CD4-positive, alpha-beta T cell treated with Interleukin-4 for 1 hour (primary cell): Measurements from ENCODE around the gene DNAH17.

Source experiments
- DNase-seq, 2 donors: peaks; one replicate each; pipeline ENCODE4 v3.0.0-alpha.2; 2020 to 2022

Gene DNAH17

GRCh38 chr17:78605886-78606285, 28.7 kb upstream of the DNAH17 start:
- DNase-seq, result no peak

- no peak for DNase-seq
These were observed 28.2 kb upstream of the DNAH17 start for GRCh38 chr17:78605429-78605828.

DNA sequence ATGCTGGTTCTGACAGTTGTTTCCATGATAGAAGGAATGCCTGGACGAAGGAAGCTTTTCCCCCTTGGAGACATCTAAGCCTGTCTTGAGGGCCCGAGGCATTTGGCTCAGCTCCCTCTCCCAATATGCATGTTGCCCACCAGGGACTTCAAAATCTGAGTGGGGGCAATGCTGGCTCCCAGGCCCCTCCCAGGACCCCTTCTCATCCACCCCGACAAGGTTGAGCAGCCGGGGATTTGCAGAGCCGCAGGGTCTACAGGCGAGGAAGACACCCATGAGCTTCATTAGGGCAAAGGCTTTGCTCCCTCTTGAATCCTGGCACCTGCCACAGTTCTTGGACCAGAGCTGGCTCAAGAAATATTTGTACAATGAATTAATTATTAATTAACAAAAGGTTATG, 25.1 kb upstream of the DNAH17 start:
- DNase-seq, result no peak

GRCh38 chr17:78601577-78602190, 24.5 kb upstream of the DNAH17 start:
- no peak for DNase-seq

DNA sequence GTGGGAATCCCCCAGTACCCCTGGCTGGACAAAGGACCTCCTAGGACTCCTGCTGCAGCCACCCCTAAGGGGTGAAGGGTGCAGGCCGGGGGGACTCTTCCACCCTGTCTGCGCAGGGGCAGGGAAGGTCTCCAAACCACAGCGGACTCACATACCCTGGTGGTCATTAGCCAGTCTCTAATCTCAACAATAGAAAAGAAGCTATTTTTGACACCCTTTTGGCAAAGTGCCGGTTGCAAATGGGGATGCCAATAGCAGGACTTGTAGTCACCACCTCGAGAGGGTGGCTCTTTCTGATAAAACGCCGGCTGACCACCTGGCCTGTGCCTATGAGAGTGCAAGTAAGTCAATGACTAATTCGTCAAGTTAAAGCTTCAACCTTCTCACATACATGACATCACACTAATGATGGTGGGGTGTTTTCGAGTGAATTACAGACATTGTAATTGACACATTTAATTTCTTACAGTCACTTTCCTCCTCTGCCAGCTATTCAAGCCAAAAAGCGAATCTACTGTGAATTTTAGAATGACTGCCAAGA, 23.1 kb upstream of the DNAH17 start:
- DNase-seq, result no peak

- DNase-seq, result no peak
These were observed 22.2 kb upstream of the DNAH17 start for GRCh38 chr17:78599419-78599818.

DNA sequence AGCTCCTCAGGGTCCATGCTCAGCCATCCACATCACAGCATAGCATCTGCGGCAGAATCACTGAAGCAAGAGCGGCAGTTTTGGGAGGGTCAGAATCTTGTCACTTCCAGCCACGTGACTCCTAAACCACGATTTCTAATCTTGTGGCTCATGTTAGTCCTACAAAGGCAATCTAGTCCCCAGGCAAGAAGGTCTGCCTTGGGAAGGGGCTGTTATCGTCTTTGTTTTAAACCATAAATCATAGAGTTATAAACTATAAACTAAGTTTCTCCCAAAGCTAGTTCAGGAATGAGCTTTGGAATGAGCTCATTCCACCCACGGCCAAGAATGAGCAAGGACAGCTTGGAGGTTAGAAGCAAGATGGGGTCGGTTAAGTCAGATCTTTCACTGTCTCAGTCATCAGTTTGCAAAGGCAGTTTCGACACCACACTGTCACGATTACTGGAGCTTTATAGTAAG, 20.8 kb upstream of the DNAH17 start:
- no peak for DNase-seq

GRCh38 chr17:78596871-78597764, 19.9 kb upstream of the DNAH17 start:
- DNase-seq, result no peak

DNA sequence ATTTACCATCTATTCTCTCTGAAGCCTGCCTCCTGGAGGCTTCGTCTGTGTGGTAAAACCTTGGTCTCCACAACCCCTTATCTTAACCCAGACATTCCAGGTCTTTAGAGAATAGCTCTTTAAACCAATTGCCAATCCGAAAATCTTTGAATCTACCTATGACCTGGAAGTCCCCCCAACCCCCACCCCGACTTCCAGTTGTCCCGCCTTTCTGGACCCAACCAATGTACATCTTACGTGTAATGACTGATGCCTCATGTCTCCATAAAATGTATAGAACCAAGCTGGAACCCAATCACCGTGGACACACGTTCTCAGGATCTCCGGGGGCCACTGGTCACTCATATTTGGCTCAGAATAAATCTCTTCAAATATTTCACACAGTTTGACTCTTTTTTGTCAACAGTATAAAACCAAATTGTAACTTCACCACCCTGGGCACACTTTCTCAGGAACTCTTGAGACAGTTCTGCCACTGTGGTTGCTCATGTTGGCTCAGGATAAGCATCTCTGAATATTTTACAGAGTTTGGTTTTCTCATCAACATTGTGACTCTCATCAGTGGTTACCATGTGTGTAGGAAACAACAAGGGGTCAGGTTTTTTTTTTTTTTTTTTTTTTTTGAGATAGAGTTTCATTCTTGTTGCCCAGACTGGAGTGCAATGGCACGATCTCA, 18.1 kb upstream of the DNAH17 start:
- no peak for DNase-seq

DNA sequence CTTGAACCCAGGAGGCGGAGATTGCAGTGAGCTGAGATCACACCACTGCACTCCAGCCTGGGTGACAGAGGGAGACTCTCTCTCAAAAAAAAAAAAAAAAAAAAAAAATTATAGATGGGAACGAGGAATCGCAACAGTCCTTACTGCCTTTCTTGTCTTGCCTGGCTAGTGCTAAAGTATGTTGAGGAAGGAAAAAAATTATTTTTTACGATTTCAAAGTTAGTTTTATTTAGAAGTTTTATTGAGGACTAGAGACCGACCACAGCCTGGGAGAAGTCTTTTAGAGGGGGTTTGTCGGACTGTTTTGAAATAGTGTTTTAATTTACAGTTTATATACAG, 15.8 kb upstream of the DNAH17 start:
- no peak for DNase-seq

- DNase-seq, result no peak
These were observed 14.1 kb upstream of the DNAH17 start for GRCh38 chr17:78591263-78591671.

DNA sequence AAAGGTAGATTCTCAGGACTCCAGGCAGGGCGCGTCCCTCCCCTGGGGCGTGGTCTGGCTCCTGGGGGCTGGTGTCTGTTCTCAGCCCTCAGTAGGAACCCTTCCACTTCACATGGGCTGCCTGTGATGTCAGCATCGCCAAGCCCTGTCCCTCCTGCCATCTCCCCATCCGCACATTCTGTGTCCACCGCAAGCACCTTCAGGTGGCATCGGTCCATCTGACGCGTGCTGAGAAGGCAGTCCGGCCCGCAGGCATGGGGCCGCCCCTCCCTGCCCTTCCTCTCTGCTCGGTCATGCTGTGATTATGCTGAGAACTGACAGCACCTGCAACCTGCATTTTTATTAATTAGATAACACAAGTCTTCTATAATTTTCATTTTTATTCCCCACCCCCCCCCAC, 12.7 kb upstream of the DNAH17 start:
- no peak for DNase-seq

- no peak for DNase-seq
These were observed 12.0 kb upstream of the DNAH17 start for GRCh38 chr17:78589031-78589675.

- DNase-seq, result no peak
These were observed 11.2 kb upstream of the DNAH17 start for GRCh38 chr17:78588258-78589030.

DNA sequence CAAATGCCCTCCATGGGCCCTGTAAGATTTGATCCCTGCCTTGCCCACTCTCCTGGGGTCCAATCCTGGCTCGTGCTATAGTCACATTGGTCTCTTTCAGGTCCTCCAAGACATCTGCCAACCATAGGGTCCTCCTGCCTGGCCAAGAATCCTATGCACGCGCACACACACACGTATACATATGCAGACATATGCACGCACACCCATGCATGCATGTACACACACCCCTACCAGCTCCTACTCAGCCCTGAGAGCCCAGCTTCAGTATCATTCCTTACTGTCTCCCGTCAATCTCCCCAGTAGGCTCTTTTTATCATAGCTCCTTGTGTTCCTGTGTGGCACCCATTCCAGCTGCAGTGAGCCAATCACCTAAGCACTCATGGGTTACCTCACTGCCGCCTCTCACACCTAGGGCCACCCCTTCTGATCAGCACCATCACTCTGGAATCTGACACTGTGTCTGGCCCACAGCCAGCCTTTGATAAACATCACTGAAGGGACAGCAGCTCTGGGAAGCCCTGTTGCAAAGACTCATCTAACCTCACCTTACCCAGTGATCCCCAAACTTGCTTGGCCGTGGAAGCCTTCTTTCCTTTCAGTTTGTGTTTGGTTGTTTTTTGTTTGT, 7.9 kb upstream of the DNAH17 start:
- DNase-seq, result no peak

- DNase-seq, result no peak
These were observed 5.9 kb upstream of the DNAH17 start for GRCh38 chr17:78583091-78583490.

- DNase-seq, result no peak
These were observed 4.1 kb upstream of the DNAH17 start for GRCh38 chr17:78581304-78581703.

- DNase-seq, result no peak
These were observed 3.1 kb upstream of the DNAH17 start for GRCh38 chr17:78580277-78580804.

DNA sequence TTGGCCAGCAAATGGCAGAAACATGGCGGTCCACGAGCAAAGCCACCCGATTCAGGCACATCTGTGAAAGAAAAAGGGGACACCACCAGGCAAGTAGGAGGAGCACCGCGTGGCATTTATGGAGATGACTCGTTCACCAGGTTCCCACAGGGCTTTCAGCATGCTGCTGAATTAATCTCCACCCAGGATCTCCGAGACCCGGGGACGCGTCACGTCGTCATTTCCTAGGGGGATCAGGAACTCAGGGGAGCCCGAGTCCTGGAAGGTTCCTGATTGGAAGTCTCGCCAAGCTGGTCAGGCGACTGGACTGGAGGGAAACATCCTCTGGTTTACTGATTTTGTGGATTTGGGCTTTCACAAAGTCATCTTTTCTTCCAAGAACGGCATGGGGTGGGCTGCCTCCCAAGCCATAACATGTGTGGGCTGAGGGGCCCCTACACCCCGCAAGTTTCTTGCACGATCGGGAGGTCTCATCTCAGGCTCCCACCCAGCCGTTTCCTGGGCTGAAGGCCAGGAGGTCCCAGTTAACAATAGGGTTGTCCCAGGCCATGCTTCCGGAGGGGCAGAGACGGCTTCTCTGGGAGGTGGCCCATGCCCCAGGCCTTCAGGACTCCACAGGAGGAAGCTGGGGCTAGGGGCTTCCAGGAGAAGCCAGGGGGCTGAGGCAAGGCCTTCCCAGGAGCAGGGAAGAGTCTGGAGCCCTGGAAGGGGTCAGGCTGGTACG, 645 bp downstream of the DNAH17 start:
- no peak for DNase-seq

- no peak for DNase-seq
These were observed 1.3 kb downstream of the DNAH17 start for GRCh38 chr17:78575899-78576298.

DNA sequence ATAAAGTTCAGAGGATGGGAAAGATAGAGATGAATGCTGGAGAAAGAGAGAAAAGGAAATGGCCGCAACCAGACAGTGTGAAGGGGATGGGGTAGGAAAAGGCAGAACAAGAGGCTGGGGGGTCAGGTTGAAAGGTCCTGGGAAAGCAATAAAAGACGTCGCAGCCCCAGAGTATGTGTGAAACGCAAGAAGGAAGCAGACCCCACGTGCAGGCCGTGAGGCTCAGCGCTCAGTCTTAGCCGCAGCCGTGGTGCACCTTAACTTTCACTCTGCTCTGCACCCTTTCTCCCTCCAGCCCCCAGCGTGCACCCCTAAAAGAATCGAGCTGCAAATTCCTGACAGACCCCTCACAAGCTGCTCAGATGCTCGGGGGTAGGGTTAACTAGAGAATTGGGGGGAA, 1.9 kb downstream of the DNAH17 start:
- DNase-seq, result no peak
